Activated effector memory CD4-positive, alpha-beta T cell treated with Interleukin-2 at 50 U/mL for 16 hours (primary cell): ENCODE measurements around the gene STX16.
"Not testable (repeated sequence)": the region's sequence is repeated elsewhere in the genome, so short reads cannot be mapped to it uniquely, and the experiment has no call there.

Experiments used
- DNase-seq: peaks from one replicate; pipeline ENCODE4 v3.0.0-alpha.2; 2020

Gene STX16

GRCh38 chr20:58712806-58713731 is 62.0 kb downstream of the STX16 start:
- DNase-seq: no peak

- no peak for DNase-seq
These were observed 62.8 kb downstream of the STX16 start for GRCh38 chr20:58713801-58714339.

- no peak for DNase-seq
These were observed 63.3 kb downstream of the STX16 start for GRCh38 chr20:58714340-58714922.

GRCh38 chr20:58714923-58715351 is 63.9 kb downstream of the STX16 start:
- no peak for DNase-seq

GRCh38 chr20:58715391-58715800 is 64.3 kb downstream of the STX16 start:
- no peak for DNase-seq

GRCh38 chr20:58715801-58716475 is 64.9 kb downstream of the STX16 start:
- no peak for DNase-seq

- no peak for DNase-seq
These were observed 65.6 kb downstream of the STX16 start for GRCh38 chr20:58716476-58717277.

- no peak for DNase-seq
These were observed 66.4 kb downstream of the STX16 start for GRCh38 chr20:58717278-58718091.

- no peak for DNase-seq
These were observed 67.1 kb downstream of the STX16 start for GRCh38 chr20:58718121-58718563.

GRCh38 chr20:58718729-58719128 is 67.6 kb downstream of the STX16 start:
- no peak for DNase-seq

- DNase-seq: no peak
These were observed 68.2 kb downstream of the STX16 start for GRCh38 chr20:58719258-58719657.

GRCh38 chr20:58719971-58720371 is 68.9 kb downstream of the STX16 start:
- no peak for DNase-seq

- no peak for DNase-seq
These were observed 69.8 kb downstream of the STX16 start for GRCh38 chr20:58720890-58721289.

GRCh38 chr20:58721951-58722778 is 71.1 kb downstream of the STX16 start:
- DNase-seq: no peak

- no peak for DNase-seq
These were observed 72.0 kb downstream of the STX16 start for GRCh38 chr20:58722877-58723627.

- DNase-seq: no peak
These were observed 72.5 kb downstream of the STX16 start for GRCh38 chr20:58723628-58723984.

GRCh38 chr20:58726156-58726555 is 75.1 kb downstream of the STX16 start:
- DNase-seq: not testable (repeated sequence)
